Loucy (cell line): Measurements from ENCODE around the gene APOA4.

Source experiments
- CTCF ChIP-seq: fragments of 200-600 bp; sonication (generic); conservative IDR thresholded peaks from 2 replicates; pipeline ENCODE4 v1.5.1; 2014; ENCODE audit warnings: mild to moderate bottlenecking, antibody characterized with exemption, low read length
- EZH2phosphoT487 ChIP-seq: fragments of 200-600 bp; IDR thresholded peaks from 2 replicates; pipeline ENCODE4 v1.6.1; 2018; ENCODE audit warnings: antibody characterized with exemption, mild to moderate bottlenecking, moderate library complexity, borderline replicate concordance

- TF ChIP-seq EZH2phosphoT487, result no peak
- TF ChIP-seq CTCF, result no peak
Measured at GRCh38 chr11:116773203-116774097, 49.7 kb downstream of the APOA4 start.
